ENCODE data around the gene LEAP2. TPM values are rescaled to one million over a fixed set of nuclear protein-coding genes. Genes with fewer than 3 reads are reported as not detected.

LEAP2 gene
- total and polyA plus RNA-seq, 7 experiments from 2014 or later, result 0.70 to 9.9 (median 2.2) TPM

GRCh38 chr5:132840313-132840712, 33.2 kb upstream of the LEAP2 start:
- no peaks in the 10 kb centered on the region for H3K4me1 ChIP-seq (ENCODE audit: control insufficient read depth in 2 of 2, insufficient read depth in 2 of 2, low read length in 2 of 2)
- no peaks in the 10 kb centered on the region for H3K36me3 ChIP-seq (ENCODE audit: control insufficient read depth in 2 of 3, insufficient read depth in 3 of 3, low read length in 3 of 3)
- Mint-ChIP-seq H3K9me3 (peaks cover 0 to 2% (median 0%) of the 10 kb centered on the region in 11 donors), H3K4me1 (peaks cover 0 to 3% (median 0%) of the 10 kb centered on the region in 7 donors), H3K27ac (no peak overlapping the region), H3K36me3 (no peaks in the 10 kb centered on the region), H3K27me3 (no peaks in the 10 kb centered on the region), H3K4me3 (no peak overlapping the region)
- no peak overlapping the region for H3K4me3 ChIP-seq (ENCODE audit: low read length)
- no peaks in the 10 kb centered on the region for H3K27me3 ChIP-seq (ENCODE audit: control insufficient read depth in 2 of 2, insufficient read depth in 2 of 2, low read length in 2 of 2)
- ChIA-PET CTCF (no interaction called here), POLR2A (no interaction called here)
- DNase-seq (no peak), ATAC-seq (no peak)
- intact Hi-C loops (cut with micrococcal nuclease), result no loop called here
- no peak overlapping the region for H3K27ac ChIP-seq (ENCODE audit: low read depth, low read length)
- H3K9me3 ChIP-seq (ENCODE audit: control insufficient read depth in 2 of 3, low read length in 3 of 3), result no peaks in the 10 kb centered on the region

GRCh38 chr5:132840896-132841295, 32.6 kb upstream of the LEAP2 start:
- no peaks in the 10 kb centered on the region for H3K9me3 ChIP-seq (ENCODE audit: control insufficient read depth in 2 of 3, low read length in 3 of 3)
- H3K9me3 Mint-ChIP-seq, result peaks cover 0 to 2% (median 0%) of the 10 kb centered on the region in 11 donors
- DNase-seq, result no peak
- no peaks in the 10 kb centered on the region for H3K27me3 Mint-ChIP-seq
- no peaks in the 10 kb centered on the region for H3K4me1 ChIP-seq (ENCODE audit: control insufficient read depth in 2 of 2, insufficient read depth in 2 of 2, low read length in 2 of 2)
- intact Hi-C loops (cut with micrococcal nuclease), result no loop called here
- no peaks in the 10 kb centered on the region for H3K36me3 ChIP-seq (ENCODE audit: control insufficient read depth in 2 of 3, insufficient read depth in 3 of 3, low read length in 3 of 3)
- no peaks in the 10 kb centered on the region for H3K36me3 Mint-ChIP-seq
- no peak overlapping the region for H3K27ac Mint-ChIP-seq
- H3K4me1 Mint-ChIP-seq, result peaks cover 0 to 3% (median 0%) of the 10 kb centered on the region in 7 donors
- POLR2A ChIA-PET, result no interaction called here
- H3K4me3 Mint-ChIP-seq, result no peak overlapping the region
- CTCF ChIA-PET, result no interaction called here
- H3K27ac ChIP-seq (ENCODE audit: low read depth, low read length), result no peak overlapping the region
- H3K27me3 ChIP-seq (ENCODE audit: control insufficient read depth in 2 of 2, insufficient read depth in 2 of 2, low read length in 2 of 2), result no peaks in the 10 kb centered on the region
- ATAC-seq, result peak; percentile 8
- H3K4me3 ChIP-seq (ENCODE audit: low read length), result no peak overlapping the region

GRCh38 chr5:132841305-132841704, 32.2 kb upstream of the LEAP2 start:
- no peak overlapping the region for H3K4me3 Mint-ChIP-seq
- H3K27ac Mint-ChIP-seq, result no peak overlapping the region
- intact Hi-C loops (cut with micrococcal nuclease), result no loop called here
- peak; percentile 67 for ATAC-seq
- peaks cover 0 to 2% (median 0%) of the 10 kb centered on the region in 11 donors for H3K9me3 Mint-ChIP-seq
- Histone ChIP-seq H3K27me3 (ENCODE audit: control insufficient read depth in 2 of 2, insufficient read depth in 2 of 2, low read length in 2 of 2) (no peaks in the 10 kb centered on the region), H3K4me1 (ENCODE audit: control insufficient read depth in 2 of 2, insufficient read depth in 2 of 2, low read length in 2 of 2) (no peaks in the 10 kb centered on the region), H3K27ac (ENCODE audit: low read depth, low read length) (no peak overlapping the region), H3K36me3 (ENCODE audit: control insufficient read depth in 2 of 3, insufficient read depth in 3 of 3, low read length in 3 of 3) (no peaks in the 10 kb centered on the region), H3K4me3 (ENCODE audit: low read length) (no peak overlapping the region), H3K9me3 (ENCODE audit: control insufficient read depth in 2 of 3, low read length in 3 of 3) (no peaks in the 10 kb centered on the region)
- no peaks in the 10 kb centered on the region for H3K36me3 Mint-ChIP-seq
- no peak for DNase-seq
- CTCF ChIA-PET, result no interaction called here
- H3K4me1 Mint-ChIP-seq, result peaks cover 0 to 3% (median 0%) of the 10 kb centered on the region in 7 donors
- H3K27me3 Mint-ChIP-seq, result no peaks in the 10 kb centered on the region
- POLR2A ChIA-PET, result no interaction called here

GRCh38 chr5:132848270-132848669, 25.2 kb upstream of the LEAP2 start:
- H3K27me3 Mint-ChIP-seq, result peaks cover 0 to 3% (median 0%) of the 10 kb centered on the region in 5 donors

GRCh38 chr5:132849347-132849746, 24.1 kb upstream of the LEAP2 start:
- peaks cover 0 to 3% (median 0%) of the 10 kb centered on the region in 5 donors for H3K27me3 Mint-ChIP-seq
- intact Hi-C loops (cut with micrococcal nuclease), result no loop called here
- Histone ChIP-seq H3K9me3 (ENCODE audit: control insufficient read depth in 2 of 3, low read length in 3 of 3) (no peaks in the 10 kb centered on the region), H3K4me1 (ENCODE audit: control insufficient read depth in 2 of 2, insufficient read depth in 2 of 2, low read length in 2 of 2) (no peaks in the 10 kb centered on the region), H3K4me3 (ENCODE audit: low read length) (no peak overlapping the region), H3K36me3 (ENCODE audit: control insufficient read depth in 2 of 3, insufficient read depth in 3 of 3, low read length in 3 of 3) (no peaks in the 10 kb centered on the region), H3K27me3 (ENCODE audit: control insufficient read depth in 2 of 2, insufficient read depth in 2 of 2, low read length in 2 of 2) (no peaks in the 10 kb centered on the region), H3K27ac (ENCODE audit: low read depth, low read length) (no peak overlapping the region)
- ATAC-seq (no peak), DNase-seq (no peak)
- ChIA-PET CTCF (no interaction called here), POLR2A (no interaction called here)
- H3K4me1 Mint-ChIP-seq, result peaks cover 0 to 5% (median 1%) of the 10 kb centered on the region in 7 donors
- no peaks in the 10 kb centered on the region for H3K9me3 Mint-ChIP-seq
- no peaks in the 10 kb centered on the region for H3K36me3 Mint-ChIP-seq
- H3K27ac Mint-ChIP-seq, result no peak overlapping the region
- no peak overlapping the region for H3K4me3 Mint-ChIP-seq

More at GRCh38 chr5:132848270-132848669, 25.2 kb upstream of the LEAP2 start:
- no peak overlapping the region for H3K4me3 ChIP-seq (ENCODE audit: low read length)
- intact Hi-C loops (cut with micrococcal nuclease), result no loop called here
- Mint-ChIP-seq H3K4me3 (no peak overlapping the region), H3K36me3 (no peaks in the 10 kb centered on the region), H3K9me3 (peaks cover 0 to 2% (median 0%) of the 10 kb centered on the region in 11 donors), H3K27ac (no peak overlapping the region), H3K4me1 (peaks cover 0 to 1% (median 0%) of the 10 kb centered on the region in 7 donors)
- no peaks in the 10 kb centered on the region for H3K9me3 ChIP-seq (ENCODE audit: control insufficient read depth in 2 of 3, low read length in 3 of 3)
- POLR2A ChIA-PET, result no interaction called here
- CTCF ChIA-PET, result interaction anchor here (1.3 kb wide), 1 partner anchor 19 kb away, joined by 3 read pairs; no protein-coding TSS in a partner anchor
- no peak overlapping the region for H3K27ac ChIP-seq (ENCODE audit: low read depth, low read length)
- H3K27me3 ChIP-seq (ENCODE audit: control insufficient read depth in 2 of 2, insufficient read depth in 2 of 2, low read length in 2 of 2), result no peaks in the 10 kb centered on the region
- DNase-seq (no peak), ATAC-seq (no peak)
- H3K4me1 ChIP-seq (ENCODE audit: control insufficient read depth in 2 of 2, insufficient read depth in 2 of 2, low read length in 2 of 2), result no peaks in the 10 kb centered on the region
- H3K36me3 ChIP-seq (ENCODE audit: control insufficient read depth in 2 of 3, insufficient read depth in 3 of 3, low read length in 3 of 3), result no peaks in the 10 kb centered on the region

GRCh38 chr5:132850066-132850465, 23.4 kb upstream of the LEAP2 start:
- ATAC-seq (no peak), DNase-seq (no peak)
- H3K36me3 ChIP-seq (ENCODE audit: control insufficient read depth in 2 of 3, insufficient read depth in 3 of 3, low read length in 3 of 3), result no peaks in the 10 kb centered on the region
- no peaks in the 10 kb centered on the region for H3K4me1 ChIP-seq (ENCODE audit: control insufficient read depth in 2 of 2, insufficient read depth in 2 of 2, low read length in 2 of 2)
- H3K27me3 Mint-ChIP-seq, result peaks cover 0 to 6% (median 3%) of the 10 kb centered on the region in 5 donors
- CTCF ChIA-PET, result no interaction called here
- intact Hi-C loops (cut with micrococcal nuclease), result no loop called here
- POLR2A ChIA-PET, result no interaction called here
- H3K27ac Mint-ChIP-seq, result no peak overlapping the region
- no peaks in the 10 kb centered on the region for H3K27me3 ChIP-seq (ENCODE audit: control insufficient read depth in 2 of 2, insufficient read depth in 2 of 2, low read length in 2 of 2)
- H3K9me3 Mint-ChIP-seq, result no peaks in the 10 kb centered on the region
- H3K4me3 ChIP-seq (ENCODE audit: low read length), result no peak overlapping the region
- no peak overlapping the region for H3K27ac ChIP-seq (ENCODE audit: low read depth, low read length)
- peaks cover 0 to 6% (median 1%) of the 10 kb centered on the region in 7 donors for H3K4me1 Mint-ChIP-seq
- no peak overlapping the region for H3K4me3 Mint-ChIP-seq
- H3K9me3 ChIP-seq (ENCODE audit: control insufficient read depth in 2 of 3, low read length in 3 of 3), result no peaks in the 10 kb centered on the region
- no peaks in the 10 kb centered on the region for H3K36me3 Mint-ChIP-seq

- no peaks in the 10 kb centered on the region for H3K27me3 ChIP-seq (ENCODE audit: control insufficient read depth in 2 of 2, insufficient read depth in 2 of 2, low read length in 2 of 2)
- ChIA-PET CTCF (no interaction called here), POLR2A (no interaction called here)
- intact Hi-C loops (cut with micrococcal nuclease), result no loop called here
- ATAC-seq (no peak), DNase-seq (no peak)
- Mint-ChIP-seq H3K36me3 (no peaks in the 10 kb centered on the region), H3K27ac (no peak overlapping the region), H3K4me3 (no peak overlapping the region), H3K27me3 (peaks cover 5 to 10% (median 8%) of the 10 kb centered on the region in 5 donors), H3K9me3 (peaks cover 0 to 2% (median 0%) of the 10 kb centered on the region in 11 donors), H3K4me1 (peaks cover 0 to 6% (median 1%) of the 10 kb centered on the region in 7 donors)
- H3K4me3 ChIP-seq (ENCODE audit: low read length), result no peak overlapping the region
- H3K27ac ChIP-seq (ENCODE audit: low read depth, low read length), result no peak overlapping the region
- H3K36me3 ChIP-seq (ENCODE audit: control insufficient read depth in 2 of 3, insufficient read depth in 3 of 3, low read length in 3 of 3), result no peaks in the 10 kb centered on the region
- no peaks in the 10 kb centered on the region for H3K4me1 ChIP-seq (ENCODE audit: control insufficient read depth in 2 of 2, insufficient read depth in 2 of 2, low read length in 2 of 2)
- no peaks in the 10 kb centered on the region for H3K9me3 ChIP-seq (ENCODE audit: control insufficient read depth in 2 of 3, low read length in 3 of 3)
These were observed 20.1 kb upstream of the LEAP2 start for GRCh38 chr5:132853323-132853722.
